ENCODE data around the gene APC2.
"Not testable (repeated sequence)": the region's sequence is repeated elsewhere in the genome, so short reads cannot be mapped to it uniquely, and the experiment has no call there.

The APC2 gene

GRCh38 chr19:1474011-1474764 is 24.3 kb downstream of the APC2 start:
- no CpG with 5 or more reads among the region's 31 CpGs for WGBS (ENCODE audit: insufficient coverage, insufficient read length)
- H3K9me3 ChIP-seq (ENCODE audit: control insufficient read depth, insufficient read depth, low read length), result no peaks in the 10 kb centered on the region
- DNase-seq (ENCODE audit: low read depth, low spot score), result no peak
- H3K4me3 ChIP-seq (ENCODE audit: low read length), result no peak overlapping the region
- no peak overlapping the region for H3K27ac ChIP-seq (ENCODE audit: low read length)
- peaks cover 6% of the 10 kb centered on the region for H3K4me1 ChIP-seq (ENCODE audit: control insufficient read depth, insufficient read depth, low read length)
- peaks cover 17% of the 10 kb centered on the region; the same call in 1 of the 2 replicates for H3K27me3 ChIP-seq (ENCODE audit: control insufficient read depth, insufficient read depth, low read length)
- H3K36me3 ChIP-seq (ENCODE audit: control insufficient read depth, insufficient read depth, low read length), result no peaks in the 10 kb centered on the region

- peaks cover 13% of the 10 kb centered on the region; the same call in 1 of the 2 replicates for H3K27me3 ChIP-seq (ENCODE audit: control insufficient read depth, insufficient read depth, low read length)
- no CpG with 5 or more reads among the region's 26 CpGs for WGBS (ENCODE audit: insufficient coverage, insufficient read length)
- peaks cover 6% of the 10 kb centered on the region for H3K4me1 ChIP-seq (ENCODE audit: control insufficient read depth, insufficient read depth, low read length)
- H3K9me3 ChIP-seq (ENCODE audit: control insufficient read depth, insufficient read depth, low read length), result no peaks in the 10 kb centered on the region
- no peak overlapping the region for H3K4me3 ChIP-seq (ENCODE audit: low read length)
- no peak overlapping the region for H3K27ac ChIP-seq (ENCODE audit: low read length)
- no peak for DNase-seq (ENCODE audit: low read depth, low spot score)
- H3K36me3 ChIP-seq (ENCODE audit: control insufficient read depth, insufficient read depth, low read length), result no peaks in the 10 kb centered on the region
Observed at GRCh38 chr19:1474765-1475351, 24.9 kb downstream of the APC2 start.

GRCh38 chr19:1475751-1476437 is 26.0 kb downstream of the APC2 start:
- no peak for DNase-seq (ENCODE audit: low read depth, low spot score)
- Histone ChIP-seq H3K36me3 (ENCODE audit: control insufficient read depth, insufficient read depth, low read length) (no peaks in the 10 kb centered on the region), H3K9me3 (ENCODE audit: control insufficient read depth, insufficient read depth, low read length) (no peaks in the 10 kb centered on the region), H3K27ac (ENCODE audit: low read length) (no peak overlapping the region), H3K4me1 (ENCODE audit: control insufficient read depth, insufficient read depth, low read length) (peaks cover 3% of the 10 kb centered on the region), H3K27me3 (ENCODE audit: control insufficient read depth, insufficient read depth, low read length) (peaks cover 8% of the 10 kb centered on the region; the same call in 1 of the 2 replicates), H3K4me3 (ENCODE audit: low read length) (no peak overlapping the region)
- WGBS (ENCODE audit: insufficient coverage, insufficient read length), result no CpG with 5 or more reads among the region's 31 CpGs

- H3K4me1 ChIP-seq (ENCODE audit: control insufficient read depth, insufficient read depth, low read length), result not testable (repeated sequence)
Observed at GRCh38 chr19:1477056-1477455, 27.1 kb downstream of the APC2 start.

GRCh38 chr19:1478934-1479707 is 29.2 kb downstream of the APC2 start, which contains the start of gene C19orf25:
TSS of gene C19orf25 (minus strand) at chr19:1479215. CDS start at chr19:1478903, 312 bp downstream.
- Histone ChIP-seq H3K9me3 (ENCODE audit: control insufficient read depth, insufficient read depth, low read length) (no peaks in the 10 kb centered on the region), H3K36me3 (ENCODE audit: control insufficient read depth, insufficient read depth, low read length) (peaks cover 3% of the 10 kb centered on the region; the same call in 1 of the 2 replicates), H3K27me3 (ENCODE audit: control insufficient read depth, insufficient read depth, low read length) (no peaks in the 10 kb centered on the region), H3K4me3 (ENCODE audit: low read length) (peak within 1 kb of the TSS; percentile 75), H3K27ac (ENCODE audit: low read length) (no peak within 1 kb of the TSS), H3K4me1 (ENCODE audit: control insufficient read depth, insufficient read depth, low read length) (peaks cover 2% of the 10 kb centered on the region; the same call in 1 of the 2 replicates)
- peak; percentile 86 for DNase-seq (ENCODE audit: low read depth, low spot score)
- no CpG with 5 or more reads among the region's 71 CpGs for WGBS (ENCODE audit: insufficient coverage, insufficient read length)

More at GRCh38 chr19:1477056-1477455, 27.1 kb downstream of the APC2 start:
- not testable (repeated sequence) for DNase-seq (ENCODE audit: low read depth, low spot score); H3K27me3 ChIP-seq (ENCODE audit: control insufficient read depth, insufficient read depth, low read length); H3K4me3 ChIP-seq (ENCODE audit: low read length); H3K9me3 ChIP-seq (ENCODE audit: control insufficient read depth, insufficient read depth, low read length); H3K36me3 ChIP-seq (ENCODE audit: control insufficient read depth, insufficient read depth, low read length); H3K27ac ChIP-seq (ENCODE audit: low read length)
- WGBS (ENCODE audit: insufficient coverage, insufficient read length), result no CpG with 5 or more reads among the region's 9 CpGs

GRCh38 chr19:1481224-1481892 is 31.4 kb downstream of the APC2 start:
- Histone ChIP-seq H3K36me3 (ENCODE audit: control insufficient read depth, insufficient read depth, low read length) (peaks cover 3% of the 10 kb centered on the region; the same call in 1 of the 2 replicates), H3K4me1 (ENCODE audit: control insufficient read depth, insufficient read depth, low read length) (peaks cover 2% of the 10 kb centered on the region; the same call in 1 of the 2 replicates), H3K27me3 (ENCODE audit: control insufficient read depth, insufficient read depth, low read length) (no peaks in the 10 kb centered on the region), H3K4me3 (ENCODE audit: low read length) (no peak overlapping the region), H3K27ac (ENCODE audit: low read length) (no peak overlapping the region), H3K9me3 (ENCODE audit: control insufficient read depth, insufficient read depth, low read length) (no peaks in the 10 kb centered on the region)
- no peak for DNase-seq (ENCODE audit: low read depth, low spot score)
- no CpG with 5 or more reads among the region's 26 CpGs for WGBS (ENCODE audit: insufficient coverage, insufficient read length)

- no peak for DNase-seq (ENCODE audit: low read depth, low spot score)
- no peaks in the 10 kb centered on the region for H3K9me3 ChIP-seq (ENCODE audit: control insufficient read depth, insufficient read depth, low read length)
- no peaks in the 10 kb centered on the region for H3K27me3 ChIP-seq (ENCODE audit: control insufficient read depth, insufficient read depth, low read length)
- H3K4me3 ChIP-seq (ENCODE audit: low read length), result no peak overlapping the region
- H3K27ac ChIP-seq (ENCODE audit: low read length), result no peak overlapping the region
- peaks cover 2% of the 10 kb centered on the region; the same call in 1 of the 2 replicates for H3K4me1 ChIP-seq (ENCODE audit: control insufficient read depth, insufficient read depth, low read length)
- peaks cover 3% of the 10 kb centered on the region; the same call in 1 of the 2 replicates for H3K36me3 ChIP-seq (ENCODE audit: control insufficient read depth, insufficient read depth, low read length)
- WGBS (ENCODE audit: insufficient coverage, insufficient read length), result no CpG with 5 or more reads among the region's 36 CpGs
Observed at GRCh38 chr19:1481893-1482360, 32.0 kb downstream of the APC2 start.

- H3K4me3 ChIP-seq (ENCODE audit: low read length), result no peak overlapping the region
- H3K36me3 ChIP-seq (ENCODE audit: control insufficient read depth, insufficient read depth, low read length), result peaks cover 3% of the 10 kb centered on the region; the same call in 1 of the 2 replicates
- H3K27me3 ChIP-seq (ENCODE audit: control insufficient read depth, insufficient read depth, low read length), result no peaks in the 10 kb centered on the region
- DNase-seq (ENCODE audit: low read depth, low spot score), result no peak
- no CpG with 5 or more reads among the region's 37 CpGs for WGBS (ENCODE audit: insufficient coverage, insufficient read length)
- H3K27ac ChIP-seq (ENCODE audit: low read length), result no peak overlapping the region
- no peaks in the 10 kb centered on the region for H3K9me3 ChIP-seq (ENCODE audit: control insufficient read depth, insufficient read depth, low read length)
- peaks cover 2% of the 10 kb centered on the region; the same call in 1 of the 2 replicates for H3K4me1 ChIP-seq (ENCODE audit: control insufficient read depth, insufficient read depth, low read length)
Observed at GRCh38 chr19:1482361-1483130, 32.6 kb downstream of the APC2 start.

All from iPS DF 6.9 (cell line).